AG08395 (cell line): ENCODE measurements around the gene HSPA13.
"Not testable (repeated sequence)": the region's sequence is repeated elsewhere in the genome, so short reads cannot be mapped to it uniquely, and the experiment has no call there.

Experiments used
- DNase-seq: peaks from one replicate; pipeline ENCODE4 v3.0.0; 2012; ENCODE audit warnings: mixed read lengths, low spot score

Gene HSPA13, protein sequence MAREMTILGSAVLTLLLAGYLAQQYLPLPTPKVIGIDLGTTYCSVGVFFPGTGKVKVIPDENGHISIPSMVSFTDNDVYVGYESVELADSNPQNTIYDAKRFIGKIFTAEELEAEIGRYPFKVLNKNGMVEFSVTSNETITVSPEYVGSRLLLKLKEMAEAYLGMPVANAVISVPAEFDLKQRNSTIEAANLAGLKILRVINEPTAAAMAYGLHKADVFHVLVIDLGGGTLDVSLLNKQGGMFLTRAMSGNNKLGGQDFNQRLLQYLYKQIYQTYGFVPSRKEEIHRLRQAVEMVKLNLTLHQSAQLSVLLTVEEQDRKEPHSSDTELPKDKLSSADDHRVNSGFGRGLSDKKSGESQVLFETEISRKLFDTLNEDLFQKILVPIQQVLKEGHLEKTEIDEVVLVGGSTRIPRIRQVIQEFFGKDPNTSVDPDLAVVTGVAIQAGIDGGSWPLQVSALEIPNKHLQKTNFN

DNA sequence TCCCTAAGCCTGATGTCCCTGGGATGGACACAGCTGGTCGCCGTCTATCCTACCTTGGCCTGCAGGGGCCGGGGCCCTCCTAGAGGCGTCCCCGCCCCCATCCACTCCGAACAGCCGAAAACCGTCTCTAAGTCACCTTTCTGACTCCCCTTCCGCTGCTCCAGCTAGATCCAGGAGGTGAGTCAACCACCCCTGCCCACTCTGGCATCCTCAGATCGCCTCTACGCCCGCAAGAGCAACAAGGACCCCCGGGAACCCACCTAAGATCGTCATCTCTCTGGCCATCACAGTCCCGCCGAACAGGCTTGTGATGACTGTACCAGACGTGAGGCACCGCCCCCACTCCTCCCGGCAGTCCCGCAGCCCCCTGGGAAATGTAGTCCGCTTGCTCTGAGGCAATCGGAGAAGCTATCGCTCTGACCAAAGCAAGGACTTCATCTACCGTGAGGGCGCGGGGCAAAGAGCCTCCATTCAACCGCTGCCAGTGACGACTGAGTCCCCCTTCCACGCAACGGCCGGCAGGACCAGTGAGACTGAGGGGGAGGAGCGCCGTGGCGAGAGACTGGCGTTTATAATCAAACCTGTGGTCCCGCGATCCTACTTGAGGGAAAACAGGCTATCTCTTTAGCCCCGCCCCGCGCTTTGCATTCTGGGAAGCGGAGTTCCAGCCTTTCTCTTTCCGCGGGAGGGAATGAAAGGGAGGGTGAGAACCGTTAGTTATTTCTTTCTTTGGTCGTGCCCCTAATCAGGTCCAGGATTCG is at the start of gene HSPA13:
Gene HSPA13, minus strand, starts transcription at position 312 of the 761 bp plus-strand sequence. Its CDS starts 27 bp downstream, at position 285.
- DNase-seq, result peak; percentile 97

DNA sequence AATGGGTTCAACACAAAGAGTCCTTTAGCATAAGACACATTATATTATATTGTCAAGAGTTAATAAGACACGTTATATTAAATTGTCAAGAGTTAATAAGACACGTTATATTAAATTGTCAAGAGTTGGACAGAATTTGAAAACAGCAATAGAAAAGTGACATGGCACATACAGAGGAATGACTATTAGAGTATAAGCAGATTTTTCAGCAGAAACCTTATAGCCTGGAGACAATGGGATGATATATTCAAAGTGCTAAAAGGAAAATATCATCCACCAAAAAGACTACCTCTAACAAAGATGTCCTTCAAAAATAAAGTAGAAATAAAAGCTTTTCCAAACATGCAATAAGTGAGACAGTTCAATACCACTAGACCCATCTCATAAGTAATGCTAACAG is 36.0 kb upstream of the HSPA13 start:
- DNase-seq, result no peak

DNA sequence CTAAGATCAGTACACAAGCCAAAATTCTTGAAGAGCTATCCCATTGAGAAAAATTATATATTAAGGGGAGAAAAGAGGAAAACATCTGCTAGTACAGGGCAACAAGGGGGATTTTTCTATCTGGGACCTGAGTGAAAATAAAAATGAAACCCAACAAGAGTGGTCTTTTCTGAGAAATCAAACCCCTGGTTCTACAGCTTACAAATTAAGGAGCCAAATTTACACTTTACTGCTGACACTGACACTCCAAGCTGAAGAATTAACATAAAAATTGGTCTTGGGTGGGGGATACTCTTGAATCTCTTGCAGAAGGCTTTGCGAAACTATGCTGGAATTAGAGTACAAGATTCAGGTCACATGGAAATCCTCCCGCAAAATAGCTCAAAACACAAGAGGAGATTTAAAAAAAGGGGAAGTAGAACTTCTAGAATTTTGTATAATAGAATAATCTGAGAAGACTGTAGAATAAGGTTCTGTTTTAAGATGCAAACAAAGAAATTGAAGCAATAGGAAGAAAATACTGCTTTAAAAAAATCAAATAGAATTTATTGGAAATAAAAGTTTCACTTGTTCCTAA is 32.1 kb upstream of the HSPA13 start:
- DNase-seq, result no peak

DNA sequence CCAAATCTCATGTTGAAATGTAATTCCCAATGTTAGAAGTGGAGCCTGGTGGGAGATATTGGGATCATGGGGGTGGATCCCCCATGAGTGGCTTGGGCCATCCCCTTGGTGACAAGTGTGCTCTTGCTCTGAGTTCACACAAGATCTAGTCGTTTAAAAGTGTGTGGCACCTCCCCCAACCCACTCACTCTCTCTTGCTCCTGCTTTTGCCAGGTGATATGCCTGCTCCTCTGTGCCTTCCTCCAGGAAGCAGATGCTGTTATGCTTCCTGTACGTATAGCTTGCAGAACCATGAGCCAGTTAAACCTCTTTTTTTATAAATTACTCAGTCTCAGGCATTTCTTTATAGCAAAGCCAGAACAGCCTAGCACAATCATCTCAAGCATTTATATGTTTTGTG is 23.0 kb upstream of the HSPA13 start:
- DNase-seq, result no peak

GRCh38 chr21:14405225-14405624 is 22.3 kb upstream of the HSPA13 start:
- no peak for DNase-seq

- peak; percentile 19 for DNase-seq
These were observed 20.9 kb upstream of the HSPA13 start for GRCh38 chr21:14403681-14404318.

- DNase-seq, result no peak
These were observed 18.3 kb upstream of the HSPA13 start for GRCh38 chr21:14401217-14401616.

GRCh38 chr21:14388282-14388681 is 5.3 kb upstream of the HSPA13 start:
- DNase-seq, result no peak

GRCh38 chr21:14384453-14384852 is 1.5 kb upstream of the HSPA13 start:
- DNase-seq, result no peak

GRCh38 chr21:14383596-14384180 is 742 bp upstream of the HSPA13 start:
- DNase-seq, result peak; percentile 3

DNA sequence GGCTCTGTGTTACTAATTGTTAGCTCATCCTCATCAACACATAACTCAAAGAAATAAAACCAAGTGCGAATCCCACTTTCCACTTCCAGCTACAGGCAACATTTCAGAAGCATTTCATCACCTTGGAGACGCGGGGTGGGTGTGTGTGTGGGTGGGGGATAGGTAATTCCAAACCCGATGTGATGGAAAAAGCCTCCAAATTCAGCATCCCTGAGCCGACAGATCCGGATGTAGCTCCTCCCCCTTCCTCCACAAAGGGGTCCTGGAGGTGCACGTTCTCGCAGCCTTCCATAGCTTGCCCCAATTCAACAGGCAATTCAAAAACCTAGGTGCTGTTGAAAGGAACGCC is 486 bp downstream of the HSPA13 start:
- DNase-seq, result peak; percentile 3

- no peak for DNase-seq
These were observed 6.1 kb downstream of the HSPA13 start for GRCh38 chr21:14376854-14377253.

DNA sequence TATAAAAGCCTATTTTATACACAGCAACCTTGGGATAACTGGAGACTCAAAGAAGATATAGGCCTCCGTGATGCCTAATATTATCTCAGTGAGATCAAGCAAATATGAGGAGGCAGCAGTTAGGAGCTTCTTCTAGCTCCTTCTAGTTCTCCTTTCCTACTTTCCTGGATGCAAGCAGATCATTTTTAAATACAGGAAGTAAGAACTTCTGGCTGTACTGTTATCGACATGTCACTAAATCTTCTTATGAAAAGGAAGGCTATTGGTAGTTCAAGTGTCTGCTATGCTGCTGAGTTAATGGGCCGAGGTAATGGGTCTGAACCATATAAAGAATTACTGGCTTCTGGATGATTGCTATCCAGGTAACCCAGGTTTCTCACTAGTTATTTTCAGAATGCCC is 15.9 kb downstream of the HSPA13 start:
- DNase-seq, result no peak

DNA sequence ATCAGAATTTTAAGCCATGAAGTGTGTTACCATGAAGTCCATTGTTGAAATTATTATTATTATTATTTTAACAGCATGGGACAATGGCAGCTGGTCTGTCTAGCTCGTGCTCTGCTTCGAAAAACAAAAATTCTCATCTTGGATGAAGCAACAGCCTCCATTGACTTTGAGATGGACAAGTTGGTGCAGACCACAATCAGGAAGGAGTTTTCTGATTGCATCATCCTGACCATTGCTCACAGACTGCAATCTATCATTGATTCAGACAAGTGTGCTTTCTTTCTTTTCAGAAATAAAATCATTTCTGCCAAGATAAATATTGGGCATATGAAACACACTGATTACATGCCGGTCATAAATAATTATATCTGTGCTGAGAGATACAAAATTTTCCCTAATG is 21.0 kb downstream of the HSPA13 start:
- DNase-seq, result no peak

GRCh38 chr21:14358775-14359174 is 24.2 kb downstream of the HSPA13 start:
- no peak for DNase-seq

- no peak for DNase-seq
These were observed 26.2 kb downstream of the HSPA13 start for GRCh38 chr21:14356746-14357145.

GRCh38 chr21:14354515-14354914 is 28.4 kb downstream of the HSPA13 start:
- DNase-seq, result no peak

DNA sequence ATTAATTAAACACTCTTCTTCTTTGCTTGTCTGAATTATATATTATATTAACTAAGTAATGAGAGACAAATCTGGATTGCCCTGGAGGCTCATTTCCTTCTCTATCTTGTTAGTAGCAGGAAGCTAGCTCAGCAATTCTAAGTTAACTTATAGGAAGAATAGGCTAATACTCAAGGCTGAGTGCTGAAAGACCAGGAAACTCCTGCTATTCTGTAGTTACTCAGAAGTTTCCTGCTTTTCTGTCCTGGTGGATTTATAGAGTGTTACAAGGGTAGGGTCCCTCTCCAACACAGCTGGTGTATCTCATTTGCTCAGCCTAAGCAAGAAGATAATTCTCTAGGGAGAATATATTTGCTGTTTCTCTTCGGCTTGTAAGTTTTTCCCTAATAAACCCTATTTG is 29.2 kb downstream of the HSPA13 start:
- no peak for DNase-seq

GRCh38 chr21:14353231-14353630 is 29.7 kb downstream of the HSPA13 start:
- DNase-seq, result no peak

DNA sequence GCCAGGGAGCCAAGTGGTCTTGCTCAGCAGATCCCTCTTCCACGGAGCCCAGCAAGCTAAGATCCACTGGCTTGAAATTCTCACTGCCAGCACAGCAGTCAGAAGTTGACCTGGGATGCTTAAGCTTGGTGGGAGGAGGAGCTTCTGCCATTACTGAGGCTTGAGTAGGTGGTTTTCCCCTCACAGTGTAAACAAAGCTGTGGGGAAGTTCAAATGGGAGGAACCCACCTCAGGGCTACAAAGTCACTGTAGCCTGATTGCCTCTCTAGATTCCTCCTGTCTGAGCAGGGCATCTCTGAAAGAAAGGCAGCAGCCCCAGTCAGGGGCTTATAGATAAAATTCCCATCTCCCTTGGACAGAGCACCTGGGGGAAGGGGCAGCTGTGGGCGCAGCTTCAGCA is 55.6 kb downstream of the HSPA13 start:
- not testable (repeated sequence) for DNase-seq

GRCh38 chr21:14325595-14325994 is 57.4 kb downstream of the HSPA13 start:
- no peak for DNase-seq
